IMR-90 (cell line): ENCODE measurements around the gene HASPIN. TPM values are rescaled to one million over a fixed set of nuclear protein-coding genes. Genes with fewer than 3 reads are reported as not detected.

Source experiments
- ATAC-seq: fragments of 200-7000 bp; cut with Tn5 transposase; 2 replicates; pipeline ENCODE4 v1.9.1; 2020; ENCODE audit warnings: low read depth, mild to moderate bottlenecking, moderate library complexity
- BruUV-seq: library from RNA; stranded (reverse); fragments of 400-500 nt; replicated peaks from 2 replicates; lab custom pipeline; 2021; lab: Mats Ljungman, UMichigan
- CTCF ChIA-PET: fragments of 300-600 bp; formaldehyde crosslinking; extraction: SDS; loops from one replicate; lab custom pipeline; 2021; ENCODE audit warnings: antibody characterized with exemption; lab: Yijun Ruan, JAX
- POLR2A ChIA-PET: fragments of 300-600 bp; sonication (Branson Sonifier 250); formaldehyde crosslinking; loops from one replicate; lab custom pipeline; 2022; ENCODE audit warnings: antibody characterized with exemption; ENCODE audit not compliant: unreplicated experiment; lab: Charles Lee
- DNase-seq: peaks from one replicate; pipeline ENCODE4 v3.0.0; 2013
- H2AFZ ChIP-seq: replicated peaks from 2 replicates; pipeline ENCODE3; 2013; ENCODE audit warnings: low read length, mild to moderate bottlenecking; ENCODE audit not compliant: poor library complexity
- H2AK5ac ChIP-seq: 2 replicates; pipeline ENCODE4 v1.6.1; 2013; ENCODE audit warnings: low read depth, low read length, inconsistent platforms
- H2AK9ac ChIP-seq: replicated peaks from 2 replicates; pipeline ENCODE3; 2013; ENCODE audit warnings: mild to moderate bottlenecking, low read depth, low read length, moderate library complexity; ENCODE audit not compliant: poor library complexity
- H2BK120ac ChIP-seq: 2 replicates; pipeline ENCODE4 v1.6.1; 2013; ENCODE audit warnings: low read depth, low read length, inconsistent platforms
- H2BK15ac ChIP-seq: 3 replicates; pipeline ENCODE4 v1.6.1; 2013; ENCODE audit warnings: low read depth, low read length, inconsistent platforms
- H2BK20ac ChIP-seq: 2 replicates; pipeline ENCODE4 v1.6.1; 2013; ENCODE audit warnings: low read depth, mild to moderate bottlenecking, inconsistent platforms, low read length, moderate library complexity
- H2BK5ac ChIP-seq: 2 replicates; pipeline ENCODE4 v1.6.1; 2013; ENCODE audit warnings: mild to moderate bottlenecking, low read depth, low read length, inconsistent platforms; ENCODE audit not compliant: poor library complexity, severe bottlenecking
- H3K14ac ChIP-seq: replicated peaks from 2 replicates; pipeline ENCODE4 v1.6.1; 2013; ENCODE audit warnings: low read depth, low read length, inconsistent platforms
- H3K18ac ChIP-seq: 2 replicates; pipeline ENCODE4 v1.6.1; 2013; ENCODE audit warnings: low read depth, low read length, control low read depth
- H3K23ac ChIP-seq: 2 replicates; pipeline ENCODE4 v1.6.1; 2013; ENCODE audit warnings: low read depth, low read length, inconsistent platforms
- H3K27ac ChIP-seq: 2 replicates; pipeline ENCODE4 v1.5.1; 2013; ENCODE audit warnings: mild to moderate bottlenecking, control low read depth, low read length; ENCODE audit not compliant: insufficient read depth
- H3K27me3 ChIP-seq: 2 replicates; pipeline ENCODE4 v1.6.1; 2013; ENCODE audit warnings: low read length; ENCODE audit not compliant: control insufficient read depth, insufficient read depth
- H3K36me3 ChIP-seq: 2 replicates; pipeline ENCODE4 v1.6.1; 2013; ENCODE audit warnings: low read length, mixed read lengths; ENCODE audit not compliant: control insufficient read depth, insufficient read depth
- H3K4ac ChIP-seq: 2 replicates; pipeline ENCODE4 v1.6.1; 2013; ENCODE audit warnings: low read depth, low read length, inconsistent platforms
- H3K4me1 ChIP-seq: 2 replicates; pipeline ENCODE4 v1.6.1; 2013; ENCODE audit warnings: low read length, mixed read lengths; ENCODE audit not compliant: control insufficient read depth, insufficient read depth
- H3K4me2 ChIP-seq: 2 replicates; pipeline ENCODE4 v1.6.1; 2013; ENCODE audit warnings: low read depth, mild to moderate bottlenecking, control low read depth, low read length, moderate library complexity
- H3K4me3 ChIP-seq: 2 replicates; pipeline ENCODE4 v1.5.1; 2013; ENCODE audit warnings: low read depth, mild to moderate bottlenecking, control low read depth, low read length, moderate library complexity; ENCODE audit not compliant: insufficient read depth
- H3K56ac ChIP-seq: 2 replicates; pipeline ENCODE4 v1.6.1; 2013; ENCODE audit warnings: low read length, inconsistent platforms; ENCODE audit not compliant: insufficient read depth; ENCODE audit errors: extremely low read depth
- H3K79me1 ChIP-seq, 2 experiments: 2 replicates each; pipeline ENCODE4 v1.6.1; 2013; ENCODE audit warnings: low read length in 2 of 2, inconsistent platforms in 1 of 2, low read depth in 1 of 2
- H3K9ac ChIP-seq: 2 replicates; pipeline ENCODE4 v1.6.1; 2013; ENCODE audit warnings: low read depth, low read length, control low read depth
- H3K9me1 ChIP-seq: 2 replicates; pipeline ENCODE4 v1.6.1; 2013; ENCODE audit warnings: low read length, inconsistent platforms; ENCODE audit not compliant: insufficient read depth
- H3K9me3 ChIP-seq: 2 replicates; pipeline ENCODE4 v1.6.1; 2013; ENCODE audit warnings: low read length; ENCODE audit not compliant: control insufficient read depth, insufficient read depth
- H4K20me1 ChIP-seq: 2 replicates; pipeline ENCODE4 v1.6.1; 2013; ENCODE audit warnings: low read length, inconsistent platforms; ENCODE audit not compliant: insufficient read depth
- H4K5ac ChIP-seq: 2 replicates; pipeline ENCODE4 v1.6.1; 2013; ENCODE audit warnings: mild to moderate bottlenecking, low read depth, low read length, control low read depth
- H4K8ac ChIP-seq, 2 experiments: 2 replicates each; pipeline ENCODE4 v1.6.1; 2013; ENCODE audit warnings: low read depth in 2 of 2, low read length in 2 of 2, control low read depth in 1 of 2, inconsistent platforms in 1 of 2
- H4K91ac ChIP-seq: 2 replicates; pipeline ENCODE4 v1.6.1; 2013; ENCODE audit warnings: low read depth, low read length, inconsistent platforms; ENCODE audit not compliant: insufficient read depth
- BHLHE40 ChIP-seq: fragments of 150-350 bp; IDR thresholded peaks from 2 replicates; pipeline ENCODE4 v1.6.1; 2016; ENCODE audit warnings: mild to moderate bottlenecking, low read depth, low read length
- CEBPB ChIP-seq: IDR thresholded peaks from 2 replicates; pipeline ENCODE4 v1.6.1; 2012; ENCODE audit warnings: low read depth, low read length, improper control_type of control experiment
- CHD1 ChIP-seq: IDR thresholded peaks from 2 replicates; pipeline ENCODE4 v1.6.1; 2012; ENCODE audit warnings: low read depth, low read length, improper control_type of control experiment
- CTCF ChIP-seq: conservative IDR thresholded peaks from 2 replicates; pipeline ENCODE4 v1.5.1; 2012; ENCODE audit warnings: mild to moderate bottlenecking, low read depth, low read length, improper control_type of control experiment
- ELK1 ChIP-seq: fragments of 150-350 bp; IDR thresholded peaks from 2 replicates; pipeline ENCODE4 v1.6.1; 2016; ENCODE audit warnings: low read depth, mild to moderate bottlenecking, low read length, moderate library complexity, borderline replicate concordance
- FOS ChIP-seq: fragments of 150-350 bp; IDR thresholded peaks from 2 replicates; pipeline ENCODE4 v1.6.1; 2016; ENCODE audit warnings: low read depth, low read length
- MAFK ChIP-seq: IDR thresholded peaks from 2 replicates; pipeline ENCODE4 v1.6.1; 2012; ENCODE audit warnings: low read depth, low read length, improper control_type of control experiment
- MAZ ChIP-seq: IDR thresholded peaks from 2 replicates; pipeline ENCODE4 v1.6.1; 2012; ENCODE audit warnings: low read depth, mild to moderate bottlenecking, low read length, improper control_type of control experiment, moderate library complexity, borderline replicate concordance
- MXI1 ChIP-seq: IDR thresholded peaks from 2 replicates; pipeline ENCODE4 v1.6.1; 2012; ENCODE audit warnings: low read depth, mild to moderate bottlenecking, low read length, moderate library complexity, borderline replicate concordance
- NFE2L2 ChIP-seq: fragments of 150-350 bp; IDR thresholded peaks from 2 replicates; pipeline ENCODE4 v1.6.1; 2016; ENCODE audit warnings: low read depth, mild to moderate bottlenecking, low read length
- POLR2A ChIP-seq: IDR thresholded peaks from 2 replicates; pipeline ENCODE4 v1.6.1; 2012; ENCODE audit warnings: mild to moderate bottlenecking, low read depth, low read length
- RAD21 ChIP-seq: IDR thresholded peaks from 2 replicates; pipeline ENCODE4 v1.6.1; 2012; ENCODE audit warnings: low read length, improper control_type of control experiment
- RCOR1 ChIP-seq: IDR thresholded peaks from 2 replicates; pipeline ENCODE4 v1.6.1; 2012; ENCODE audit warnings: mild to moderate bottlenecking, low read length, improper control_type of control experiment; ENCODE audit not compliant: insufficient replicate concordance
- RFX5 ChIP-seq: IDR thresholded peaks from 2 replicates; pipeline ENCODE4 v1.8.0; 2012; ENCODE audit warnings: low read depth, mild to moderate bottlenecking, low read length, moderate library complexity
- SMC3 ChIP-seq: fragments of 150-350 bp; IDR thresholded peaks from 2 replicates; pipeline ENCODE4 v1.6.1; 2016; ENCODE audit warnings: low read depth, mild to moderate bottlenecking, antibody characterized with exemption, low read length, moderate library complexity
- USF2 ChIP-seq: fragments of 150-350 bp; IDR thresholded peaks from 2 replicates; pipeline ENCODE4 v1.6.1; 2017; ENCODE audit warnings: mild to moderate bottlenecking, antibody characterized with exemption, low read length, low read depth
- WGBS, 2 experiments: methylation state at CpG; one replicate each; pipeline versions ENCODE4 v1.1.5 to v1.1.7; 2013; ENCODE audit warnings: missing lambda C conversion rate in 2 of 2; ENCODE audit not compliant: insufficient read length in 1 of 2; ENCODE audit errors: extremely low coverage in 2 of 2; 5-methylcytosine and 5-hydroxymethylcytosine counted together
- dilution Hi-C: fragments of 300-500 bp; cut with HindIII; formaldehyde crosslinking; loops from one replicate; pipeline ENCODE4 v1.14.3; 2018; ENCODE audit warnings: low sequenced_read_pairs; ENCODE audit not compliant: unreplicated experiment
- in situ Hi-C: fragments of 300-500 bp; cut with MboI; formaldehyde crosslinking; loops from 3 replicates; pipeline ENCODE4 v1.14.3; 2019; ENCODE audit warnings: low sequenced_read_pairs, inconsistent platforms, mixed read lengths
- intact Hi-C: fragments of 100-400 bp; cut with micrococcal nuclease; formaldehyde crosslinking; loops from 2 replicates; pipeline ENCODE4 v1.10.0; 2022
- polyA plus RNA-seq, 3 experiments: library from polyadenylated mRNA; depleted of rRNA; stranded (reverse); fragments of >200 nt; gene quantifications; 2 replicates each; pipeline ENCODE4 v1.2.3, GENCODE V29; 2012; ENCODE audit warnings: low replicate concordance in 1 of 3
- total RNA-seq: library from RNA; depleted of rRNA; stranded (reverse); fragments of >200 nt; gene quantifications from 2 replicates; pipeline ENCODE4 v1.2.3, GENCODE V29; 2012

Gene HASPIN
- total and polyA plus RNA-seq, 2 of the 4 experiments (the other 2 are of a cell fraction): 2.2 to 4.3 TPM

GRCh38 chr17:3750926-3751325, 27.2 kb downstream of the HASPIN start:
- intact Hi-C loops: no loop called here
- no peak overlapping the region for H2BK20ac ChIP-seq
- no peak overlapping the region for H3K9ac ChIP-seq
- H2BK15ac ChIP-seq: no peak overlapping the region
- peaks cover 44% of the 10 kb centered on the region for H3K27me3 ChIP-seq
- H3K79me1 ChIP-seq: no peaks in the 10 kb centered on the region
- POLR2A ChIA-PET: interaction anchor here (0.5 kb wide), 1 partner anchor 8 kb away, joined by 9 read pairs; no protein-coding TSS in a partner anchor
- H3K14ac ChIP-seq: no peak overlapping the region
- DNase-seq (no peak), ATAC-seq (no peak)
- H3K4me3 ChIP-seq: no peak overlapping the region
- dilution Hi-C loops: no loop called here
- H2AK5ac ChIP-seq: no peak overlapping the region; the same call in 1 of the 2 replicates
- H2BK5ac ChIP-seq: no peak overlapping the region
- H3K4me1 ChIP-seq: no peaks in the 10 kb centered on the region
- no peak overlapping the region for H3K4me2 ChIP-seq
- H3K18ac ChIP-seq: no peak overlapping the region
- H3K27ac ChIP-seq: no peak overlapping the region
- no peak overlapping the region for H4K8ac ChIP-seq
- H2AK9ac ChIP-seq: no peak overlapping the region
- no peaks in the 10 kb centered on the region; the same call in 1 of the 2 replicates for H3K9me1 ChIP-seq
- no peak overlapping the region for H2AFZ ChIP-seq
- no peak overlapping the region for H3K4ac ChIP-seq
- H3K9me3 ChIP-seq: no peaks in the 10 kb centered on the region
- CTCF ChIA-PET: interaction anchor here (1.0 kb wide), 1 partner anchor 13 kb away, joined by 3 read pairs; no protein-coding TSS in a partner anchor
- BruUV-seq: no TSS peak
- no peaks in the 10 kb centered on the region for H3K36me3 ChIP-seq
- no peak overlapping the region for H3K23ac ChIP-seq
- H4K5ac ChIP-seq: no peak overlapping the region
- no peak overlapping the region for H3K56ac ChIP-seq
- no peaks in the 10 kb centered on the region for H4K20me1 ChIP-seq
- no peak overlapping the region for H4K91ac ChIP-seq
- 76% methylated on average over 7 of the region's 8 CpGs; no CpG with 5 or more reads in 1 of the 2 experiments for WGBS, 2 experiments
- in situ Hi-C loops: no loop called here
- no peak overlapping the region for H2BK120ac ChIP-seq
- TF ChIP-seq USF2: no peak
- TF ChIP-seq FOS: no peak
- no peak for TF ChIP-seq RAD21
- no peak for TF ChIP-seq BHLHE40
- no peak for TF ChIP-seq NFE2L2
- TF ChIP-seq MAFK: no peak
- no peak for TF ChIP-seq ELK1
- no peak for TF ChIP-seq MAZ
- no peak for TF ChIP-seq CTCF
- TF ChIP-seq MXI1: no peak
- TF ChIP-seq CEBPB: no peak
- TF ChIP-seq RCOR1: no peak
- TF ChIP-seq CHD1: no peak
- TF ChIP-seq RFX5: no peak
- no peak for TF ChIP-seq POLR2A
- no peak for TF ChIP-seq SMC3
